ENCODE data around the gene KIF6. TPM values are rescaled to one million over a fixed set of nuclear protein-coding genes. Genes with fewer than 3 reads are reported as not detected.

Gene KIF6
- total RNA-seq, 1 donor from 2014 or later: not detected

GRCh38 chr6:39304951-39305350 is 420.3 kb downstream of the KIF6 start:
- Mint-ChIP-seq H3K9me3 (no peaks in the 10 kb centered on the region), H3K36me3 (ENCODE audit: low read depth) (no peaks in the 10 kb centered on the region), H3K27me3 (peaks cover 18% of the 10 kb centered on the region), H3K4me1 (peaks cover 5% of the 10 kb centered on the region), H3K27ac (no peak overlapping the region), H3K4me3 (no peak overlapping the region)
- ATAC-seq (ENCODE audit: low read depth): no peak
- TF ChIP-seq CTCF (IDR thresholded peaks at IDR 0.05): no peak
- no peak for DNase-seq
- intact Hi-C loops (cut with micrococcal nuclease): no loop called here
- POLR2A ChIA-PET: no interaction called here
- CTCF ChIA-PET: interaction anchor here (1.5 to 7.8 kb wide), 6 partner anchors 59 to 433 kb away, joined by 3 to 113 read pairs (median 10); no protein-coding TSS in a partner anchor

- DNase-seq (no peak), ATAC-seq (ENCODE audit: low read depth) (no peak)
- Mint-ChIP-seq H3K4me3 (no peak overlapping the region), H3K9me3 (no peaks in the 10 kb centered on the region), H3K36me3 (ENCODE audit: low read depth) (no peaks in the 10 kb centered on the region), H3K27me3 (peaks cover 19% of the 10 kb centered on the region), H3K4me1 (peaks cover 5% of the 10 kb centered on the region), H3K27ac (no peak overlapping the region)
- intact Hi-C loops (cut with micrococcal nuclease): loop anchor here (1.0 kb wide), 4 partner anchors 137 to 431 kb away; no protein-coding TSS in a partner anchor
- no peak for TF ChIP-seq CTCF (IDR thresholded peaks at IDR 0.05)
- ChIA-PET CTCF (interaction anchor here (0.8 to 7.8 kb wide), 15 partner anchors 8 to 435 kb away, joined by 3 to 113 read pairs (median 4); no protein-coding TSS in a partner anchor), POLR2A (interaction anchor here (1.5 kb wide), 1 partner anchor 135 kb away, joined by 5 read pairs; no protein-coding TSS in a partner anchor)
These were observed 421.6 kb downstream of the KIF6 start for GRCh38 chr6:39303425-39304153.

- intact Hi-C loops (cut with micrococcal nuclease): loop anchor here (1.0 kb wide), 4 partner anchors 137 to 431 kb away; no protein-coding TSS in a partner anchor
- no peak for TF ChIP-seq CTCF (IDR thresholded peaks at IDR 0.05)
- peaks cover 19% of the 10 kb centered on the region for H3K27me3 Mint-ChIP-seq
- H3K4me3 Mint-ChIP-seq: peak overlapping the region; percentile 58
- H3K36me3 Mint-ChIP-seq (ENCODE audit: low read depth): no peaks in the 10 kb centered on the region
- H3K4me1 Mint-ChIP-seq: peaks cover 5% of the 10 kb centered on the region
- H3K9me3 Mint-ChIP-seq: no peaks in the 10 kb centered on the region
- peak; percentile 66 for DNase-seq
- H3K27ac Mint-ChIP-seq: no peak overlapping the region
- CTCF ChIA-PET: interaction anchor here (0.6 to 7.8 kb wide), 15 partner anchors 8 to 434 kb away, joined by 3 to 113 read pairs (median 4); no protein-coding TSS in a partner anchor
- ATAC-seq (ENCODE audit: low read depth): peak; percentile 98
- POLR2A ChIA-PET: interaction anchor here (0.6 to 1.5 kb wide), 2 partner anchors 135 to 210 kb away, joined by 3 to 5 read pairs; no protein-coding TSS in a partner anchor
These were observed 422.4 kb downstream of the KIF6 start for GRCh38 chr6:39302669-39303424.

GRCh38 chr6:39302011-39302410 is 423.2 kb downstream of the KIF6 start:
- ATAC-seq (ENCODE audit: low read depth) (no peak), DNase-seq (no peak)
- no peaks in the 10 kb centered on the region for H3K36me3 Mint-ChIP-seq (ENCODE audit: low read depth)
- peaks cover 19% of the 10 kb centered on the region for H3K27me3 Mint-ChIP-seq
- POLR2A ChIA-PET: interaction anchor here (1.5 kb wide), 1 partner anchor 134 kb away, joined by 5 read pairs; no protein-coding TSS in a partner anchor
- no peaks in the 10 kb centered on the region for H3K9me3 Mint-ChIP-seq
- CTCF ChIA-PET: interaction anchor here (1.0 to 7.8 kb wide), 6 partner anchors 132 to 430 kb away, joined by 3 to 113 read pairs (median 23); no protein-coding TSS in a partner anchor
- H3K27ac Mint-ChIP-seq: no peak overlapping the region
- peaks cover 5% of the 10 kb centered on the region for H3K4me1 Mint-ChIP-seq
- H3K4me3 Mint-ChIP-seq: no peak overlapping the region
- TF ChIP-seq CTCF (IDR thresholded peaks at IDR 0.05): no peak
- intact Hi-C loops (cut with micrococcal nuclease): no loop called here
